ENCODE measurements around the gene LGALS4.
"Not testable (repeated sequence)": the region's sequence is repeated elsewhere in the genome, so short reads cannot be mapped to it uniquely, and the experiment has no call there.

LGALS4 gene

DNA sequence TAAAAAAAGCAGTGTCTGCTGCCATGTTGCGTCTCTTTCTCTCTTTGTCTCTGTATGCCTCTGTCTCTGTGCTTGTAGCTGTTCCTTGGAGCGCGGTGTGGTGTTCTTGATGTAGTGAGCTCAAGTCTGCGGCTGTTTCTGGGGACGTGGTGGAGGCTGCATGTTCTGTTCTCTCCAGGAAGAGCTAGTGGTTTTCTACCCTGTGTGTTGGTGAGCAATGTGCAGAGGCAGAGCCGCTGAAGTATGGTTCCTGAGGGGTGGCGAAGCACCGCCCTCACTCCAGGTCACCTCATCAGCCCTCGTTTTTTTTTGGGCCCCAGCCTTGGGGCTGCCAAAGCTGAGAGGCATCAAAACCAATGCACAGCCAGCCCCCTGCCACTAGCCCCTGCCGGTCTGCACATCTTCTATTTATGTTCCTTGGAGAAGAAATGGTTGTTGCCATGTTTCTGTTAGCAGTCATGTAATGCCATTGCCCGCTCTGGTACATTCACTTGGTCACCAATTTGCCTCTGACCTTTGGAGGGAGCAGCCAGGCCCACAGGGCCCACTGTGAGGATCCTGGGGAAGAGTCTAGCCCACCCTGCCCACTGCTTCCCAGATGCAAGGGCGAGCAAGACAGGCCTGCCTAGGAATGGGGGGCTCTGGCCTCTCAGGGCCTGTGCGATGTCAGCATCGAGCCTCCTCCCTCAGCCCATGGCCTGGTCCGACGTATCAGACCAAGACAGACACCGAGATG lies 29.9 kb upstream of the LGALS4 start:
- DNase-seq: no peak

GRCh38 chr19:38841787-38842438 lies 29.2 kb upstream of the LGALS4 start:
- no peak for DNase-seq

- no peak for DNase-seq
These were observed 28.5 kb upstream of the LGALS4 start for GRCh38 chr19:38841180-38841766.

GRCh38 chr19:38840583-38840968 lies 27.8 kb upstream of the LGALS4 start:
- no peak for DNase-seq

DNA sequence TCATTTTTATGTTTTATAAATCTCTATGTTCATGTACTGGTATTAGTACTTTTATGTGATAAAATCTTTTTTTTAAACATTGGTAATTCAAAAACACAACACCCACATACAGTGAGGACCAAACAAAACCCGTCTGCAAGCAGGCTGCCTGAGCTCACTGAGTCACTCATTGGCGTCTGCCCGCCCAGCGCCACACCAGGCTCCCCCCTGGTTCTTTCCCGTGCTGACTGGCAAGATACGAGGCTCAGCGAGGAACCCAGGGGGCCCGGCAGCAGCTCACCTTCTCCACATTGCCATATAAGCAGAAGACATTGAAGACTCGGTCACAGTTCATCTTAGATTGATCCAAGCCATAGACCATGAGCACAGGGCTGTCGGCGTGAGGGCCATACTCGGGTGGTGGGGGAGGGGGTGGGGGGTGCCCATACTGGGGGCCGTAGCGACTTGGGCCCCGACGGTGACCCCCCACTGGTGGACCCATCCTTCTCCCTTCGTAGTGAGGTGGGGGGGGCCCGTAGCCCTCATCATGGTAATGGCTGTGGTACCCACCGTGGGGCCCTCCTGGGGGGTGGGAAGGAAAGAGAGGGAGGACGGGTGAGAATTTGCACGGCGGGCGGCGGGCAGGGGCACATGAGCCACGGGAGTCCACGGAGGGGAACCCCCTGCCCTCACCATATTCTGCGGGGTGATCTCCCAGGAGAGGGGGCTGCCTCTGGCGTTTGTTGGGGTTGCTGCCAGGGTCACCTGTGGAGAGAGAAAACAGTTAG lies 27.3 kb upstream of the LGALS4 start:
- DNase-seq: no peak

DNA sequence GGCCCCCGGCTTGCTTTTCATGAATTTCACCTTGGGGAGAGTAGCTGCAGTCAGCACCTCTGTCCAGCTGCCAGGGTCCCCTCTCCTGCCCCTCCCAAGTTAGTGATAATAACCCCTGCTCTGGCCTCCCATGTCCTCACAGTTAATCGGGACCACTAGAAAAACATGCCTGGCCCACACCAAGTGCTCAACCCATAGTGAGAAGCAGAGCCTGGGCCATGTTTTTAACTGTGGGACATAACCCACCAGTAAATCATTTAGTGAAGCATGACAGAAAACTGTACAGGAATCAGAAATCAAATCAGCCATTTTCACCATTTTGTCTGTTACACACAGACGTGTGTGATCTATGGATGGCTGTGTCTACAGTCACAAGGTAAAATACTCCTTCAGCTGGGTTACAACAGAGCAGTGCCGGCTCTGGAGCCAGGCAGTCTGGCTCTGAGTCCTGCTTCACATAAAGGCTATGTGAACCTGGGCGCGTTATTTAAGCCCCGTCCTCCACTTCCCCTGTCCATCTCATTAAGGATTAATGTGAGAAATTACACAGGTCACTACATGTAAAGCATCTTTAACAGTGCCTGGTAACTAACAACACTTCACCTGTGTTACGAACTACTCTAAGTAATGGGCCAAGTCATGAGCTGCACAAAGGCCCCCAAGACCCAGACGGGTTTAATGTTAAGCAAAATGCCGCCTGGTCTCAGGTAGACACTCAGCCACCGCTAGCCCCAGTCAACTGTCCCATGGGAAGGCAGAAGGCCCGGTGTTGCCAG lies 26.4 kb upstream of the LGALS4 start:
- no peak for DNase-seq

DNA sequence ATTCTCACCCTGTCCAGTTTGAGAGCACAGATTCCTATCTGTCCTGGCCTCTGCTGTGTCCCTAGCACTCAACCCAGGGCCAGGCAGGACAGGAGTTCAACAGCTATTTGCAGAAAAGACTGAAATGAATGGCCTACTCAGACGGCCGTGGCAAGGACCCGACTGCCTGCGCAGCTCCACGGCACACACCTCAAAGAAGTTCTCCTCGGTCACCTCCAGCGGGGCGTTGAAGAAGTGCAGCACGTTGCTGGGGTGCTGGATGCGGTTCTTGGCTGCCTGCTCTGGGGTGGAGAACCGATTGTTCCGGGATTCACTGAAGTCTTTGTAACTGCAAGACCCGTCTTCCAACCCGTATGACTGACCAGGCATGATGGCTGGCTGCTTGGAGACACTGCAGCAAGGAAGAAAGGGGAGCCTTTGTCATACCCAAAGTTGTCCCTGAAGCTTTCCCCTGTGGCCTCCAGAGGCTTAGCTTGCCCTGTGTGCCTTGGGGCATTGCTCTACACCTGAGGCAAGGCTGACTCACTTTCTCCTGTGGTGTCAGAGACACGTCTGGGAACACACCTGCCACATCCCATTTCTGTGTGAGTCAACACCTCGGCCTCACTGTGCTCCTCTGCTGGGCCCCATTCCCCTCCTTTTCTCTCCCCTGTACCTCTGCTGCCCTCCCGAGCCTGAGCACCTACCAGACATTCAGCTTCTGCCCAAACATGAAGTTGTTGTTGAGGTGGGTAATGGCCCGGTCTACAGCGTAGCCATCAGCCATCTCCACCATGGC lies 25.7 kb upstream of the LGALS4 start:
- no peak for DNase-seq

DNA sequence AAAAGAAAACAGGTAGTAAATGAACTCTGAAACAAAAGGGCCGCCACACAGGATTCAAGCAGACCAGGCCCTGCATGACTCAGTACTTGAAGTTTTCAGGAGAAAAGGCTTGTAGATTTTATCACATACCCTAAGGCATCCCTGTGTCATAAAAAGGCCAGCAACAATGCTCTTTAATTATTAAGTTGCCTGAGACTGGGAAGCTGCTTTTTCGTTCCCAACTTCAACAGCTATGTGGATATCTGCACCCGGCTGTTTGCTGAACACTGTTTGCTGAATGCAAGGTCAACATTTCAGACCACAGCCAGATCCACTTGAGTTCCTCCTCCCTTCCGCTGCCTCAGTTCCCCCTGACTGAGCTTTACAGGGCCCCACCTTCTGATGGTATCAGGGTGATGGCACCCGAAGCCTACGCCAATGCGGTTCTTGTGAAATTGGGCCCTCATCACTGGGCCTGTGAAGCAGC lies 24.9 kb upstream of the LGALS4 start:
- no peak for DNase-seq

DNA sequence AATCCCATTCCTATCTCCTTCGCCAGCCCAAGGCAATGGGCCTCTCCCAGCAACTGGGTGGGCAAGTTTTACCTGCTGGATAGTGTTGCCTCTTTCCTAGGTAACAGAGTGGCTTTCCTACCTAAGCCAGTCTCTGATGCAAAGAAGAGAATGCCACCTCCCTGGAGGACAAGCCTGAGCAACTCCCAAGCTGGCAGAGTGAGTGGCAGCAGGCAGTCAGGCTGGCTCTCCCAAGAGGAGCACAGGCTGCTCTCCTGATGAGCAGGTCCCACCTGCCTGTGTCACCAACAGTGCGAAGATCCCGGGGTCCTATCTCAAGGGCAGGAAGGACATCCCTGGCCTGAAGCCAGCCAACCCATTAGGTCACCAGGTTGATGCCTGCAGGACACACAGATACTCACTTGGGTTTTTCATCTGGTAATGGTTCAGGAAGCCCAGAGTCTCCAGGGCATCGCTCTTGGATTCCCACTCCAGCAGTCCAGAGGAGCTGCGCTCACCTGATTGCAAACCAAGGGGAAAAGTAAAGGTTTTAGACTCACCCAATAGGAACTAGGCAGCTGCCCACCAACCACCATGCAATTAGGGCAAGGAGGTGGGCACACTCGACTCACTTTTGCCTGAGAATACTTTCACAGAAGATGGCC lies 24.4 kb upstream of the LGALS4 start:
- no peak for DNase-seq

DNA sequence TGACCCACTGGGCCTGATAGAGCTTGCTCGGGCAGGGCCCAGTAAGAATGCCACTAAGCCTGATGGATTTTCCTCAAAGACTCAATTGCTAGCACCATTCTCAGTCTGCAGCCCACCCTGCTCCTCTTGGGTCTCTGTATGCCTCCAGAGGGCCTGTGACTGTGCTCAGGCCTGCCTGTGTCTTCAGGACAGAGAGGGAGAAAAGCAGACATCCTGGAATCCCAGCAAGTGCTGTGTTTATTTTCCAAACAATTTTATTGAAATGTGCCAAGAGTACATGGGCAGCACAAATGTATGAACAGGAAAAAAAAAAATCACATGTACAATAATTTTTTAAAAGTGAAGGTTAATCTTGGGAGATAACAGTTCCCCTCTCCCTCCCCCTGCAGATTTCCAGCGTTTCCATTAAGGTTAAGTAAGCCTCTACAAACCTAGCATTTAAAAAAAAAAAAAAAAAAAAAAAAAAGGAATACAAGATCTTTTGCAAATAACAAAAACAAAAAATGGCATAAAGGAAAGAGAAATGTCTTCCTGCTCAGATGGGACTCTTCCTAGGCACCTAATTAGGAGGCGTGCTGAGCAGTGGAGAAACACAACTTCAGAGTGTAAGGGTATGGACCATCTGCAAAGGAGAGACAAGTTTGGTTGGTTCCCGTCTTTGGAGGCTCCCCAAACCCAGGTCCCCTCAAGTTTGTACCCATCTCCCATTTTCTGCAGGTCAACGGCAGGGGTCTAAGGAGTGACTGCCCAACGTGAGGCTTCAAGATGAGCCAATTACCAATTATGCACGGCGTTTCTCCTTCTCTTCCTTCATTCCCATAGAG lies 23.6 kb upstream of the LGALS4 start:
- DNase-seq: no peak

GRCh38 chr19:38834590-38834989 lies 21.8 kb upstream of the LGALS4 start:
- DNase-seq: no peak

GRCh38 chr19:38834104-38834490 lies 21.4 kb upstream of the LGALS4 start:
- DNase-seq: no peak

DNA sequence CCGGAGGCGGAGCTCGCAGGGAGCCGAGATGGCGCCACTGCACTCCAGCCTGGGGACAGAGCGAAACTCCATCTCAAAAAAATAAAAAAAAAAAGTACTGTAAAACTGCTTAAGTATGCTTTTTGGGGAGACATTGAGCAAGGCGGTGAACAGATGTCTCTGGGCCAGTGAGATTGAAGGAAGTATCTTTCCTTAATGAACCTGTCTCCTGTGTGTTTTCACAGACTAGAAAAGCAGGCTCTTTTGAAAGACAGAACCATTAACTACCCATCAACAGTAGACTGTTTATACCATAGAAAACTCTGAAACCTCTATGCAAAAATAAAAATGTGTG lies 20.3 kb upstream of the LGALS4 start:
- DNase-seq: no peak

DNA sequence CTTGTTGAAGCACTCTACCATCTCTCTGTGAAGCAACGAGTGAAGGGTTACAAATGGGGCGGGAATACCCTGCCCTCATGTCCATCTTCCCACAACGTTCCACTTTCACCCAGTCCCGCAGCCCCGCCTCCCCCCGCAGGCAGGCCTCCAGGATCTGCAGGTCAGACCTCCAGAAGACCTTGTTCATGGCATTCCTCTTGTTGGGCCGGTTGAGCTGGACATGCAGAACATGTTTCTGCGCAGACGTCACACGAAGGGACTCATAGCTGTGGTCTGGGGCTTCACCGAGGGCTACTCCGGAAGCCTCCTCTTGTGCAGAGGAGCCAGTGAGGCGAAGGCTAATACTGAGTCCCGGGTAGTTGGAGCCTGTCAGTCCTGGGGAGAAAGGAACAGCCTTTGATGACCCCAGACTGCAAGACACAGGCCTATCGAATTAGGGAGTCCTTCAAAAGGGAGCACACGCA lies 18.4 kb upstream of the LGALS4 start:
- DNase-seq: no peak

DNA sequence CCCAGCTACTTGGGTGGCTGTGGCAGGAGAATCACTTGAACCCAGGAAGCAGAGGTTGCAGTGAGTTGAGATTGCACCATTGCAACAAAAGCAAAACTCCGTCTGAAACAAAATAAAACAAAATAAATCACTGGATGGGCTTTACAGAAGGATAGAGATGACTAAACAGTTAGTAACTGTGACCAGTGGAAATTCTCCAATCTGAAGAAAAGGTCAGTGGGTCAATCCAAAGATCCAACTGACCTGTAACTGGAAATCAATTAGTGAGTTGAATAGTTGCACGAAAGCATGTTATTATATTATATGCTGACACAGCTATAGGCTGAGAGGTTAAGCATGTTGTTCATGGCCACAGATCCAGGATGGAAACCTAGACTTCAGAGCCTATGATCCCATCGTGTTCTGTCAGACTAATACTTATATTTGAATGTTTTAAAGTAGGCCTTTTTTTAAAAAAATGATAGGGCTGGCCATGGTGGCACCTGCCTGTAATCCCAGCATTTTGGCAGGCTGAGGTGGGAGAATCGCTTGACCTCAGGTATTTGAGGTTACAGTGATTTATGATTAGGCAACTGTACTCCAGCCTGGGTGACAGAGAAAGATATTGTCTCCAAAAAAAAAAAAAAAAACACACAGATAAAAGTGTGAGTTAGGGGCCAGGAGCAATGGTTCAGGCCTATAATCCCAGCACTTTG lies 17.4 kb upstream of the LGALS4 start:
- DNase-seq: no peak

GRCh38 chr19:38829203-38829602 lies 16.5 kb upstream of the LGALS4 start:
- DNase-seq: not testable (repeated sequence)

DNA sequence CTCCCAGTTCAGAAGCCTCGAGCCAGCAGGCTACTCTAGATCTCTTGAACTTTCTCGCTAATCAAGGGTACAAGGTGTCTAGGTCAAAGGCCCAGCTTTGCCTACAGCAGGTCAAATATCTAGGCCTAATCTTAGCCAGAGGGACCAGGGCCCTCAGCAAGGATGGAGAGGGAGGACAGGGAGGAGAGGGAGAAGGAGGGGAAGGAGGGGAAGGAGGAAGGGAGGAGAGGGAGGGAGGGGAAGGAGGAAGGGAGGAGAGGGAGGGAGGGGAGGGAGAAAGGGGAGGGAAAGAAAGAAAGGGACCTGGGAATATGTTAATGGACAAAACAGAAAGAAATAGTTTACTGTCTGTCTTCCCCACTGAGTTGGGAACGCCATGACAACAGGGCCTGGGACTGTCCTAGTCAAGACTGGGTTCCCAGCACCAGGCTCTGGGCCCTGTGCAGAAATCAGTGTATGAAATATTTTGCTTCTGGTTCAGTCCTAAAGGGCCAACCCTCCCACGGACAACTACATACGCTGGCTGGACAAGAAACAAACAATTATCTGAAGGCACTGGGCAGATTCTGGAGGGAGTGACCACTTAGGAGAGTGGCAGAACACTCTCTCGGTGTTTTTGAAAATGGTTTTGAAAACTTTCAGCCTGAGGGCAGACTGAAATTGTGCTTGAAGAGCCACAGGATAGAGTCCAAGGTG lies 14.3 kb upstream of the LGALS4 start:
- no peak for DNase-seq

DNA sequence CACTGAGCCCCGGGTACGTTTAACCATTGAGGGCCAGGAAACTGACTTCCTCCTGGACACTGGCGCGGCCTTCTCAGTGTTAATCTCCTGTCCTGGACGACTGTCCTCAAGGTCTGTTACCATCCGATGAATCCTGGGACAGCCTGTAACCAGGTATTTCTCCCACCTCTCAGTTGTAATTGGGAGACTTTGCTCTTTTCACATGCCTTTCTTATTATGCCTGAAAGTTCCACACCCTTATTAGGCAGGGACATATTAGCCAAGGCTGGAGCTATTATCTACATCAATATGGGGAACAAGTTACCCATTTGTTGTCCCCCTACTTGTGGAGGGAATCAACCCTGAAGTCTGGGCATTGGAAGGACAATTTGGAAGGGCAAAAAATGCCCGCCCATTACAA lies 13.2 kb upstream of the LGALS4 start:
- DNase-seq: not testable (repeated sequence)

DNA sequence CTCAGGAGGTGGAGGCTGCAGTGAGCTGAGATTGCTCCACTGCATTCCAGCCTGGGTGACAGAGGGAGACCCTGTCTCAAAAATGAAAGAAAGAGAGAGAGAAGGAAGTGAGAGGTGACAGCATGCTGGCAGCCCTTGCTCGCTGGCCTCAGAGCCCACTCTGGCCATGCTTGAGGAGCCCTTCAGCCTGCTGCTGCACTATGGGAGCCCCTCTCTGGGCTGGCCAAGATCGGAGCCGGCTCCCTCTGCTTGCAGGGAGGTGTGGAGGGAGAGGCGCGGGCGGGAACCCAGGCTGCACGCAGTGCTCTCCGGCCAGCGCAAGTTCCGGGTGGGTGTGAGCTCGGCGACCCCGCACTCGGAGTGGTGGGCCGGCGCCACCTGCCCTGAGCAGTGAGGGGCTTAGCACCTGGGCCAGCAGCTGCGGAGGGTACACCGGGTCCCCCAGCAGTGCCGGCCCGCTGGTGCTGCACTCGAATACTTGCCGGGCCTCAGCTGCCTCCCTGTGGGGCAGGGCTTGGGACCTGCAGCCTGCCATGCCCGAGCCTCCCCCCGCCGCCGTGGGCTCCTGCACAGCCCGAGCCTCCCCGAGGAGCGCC lies 8.6 kb upstream of the LGALS4 start:
- not testable (repeated sequence) for DNase-seq
